ENCODE results near the gene CCL11. TPM values are rescaled to one million over a fixed set of nuclear protein-coding genes. Genes with fewer than 3 reads are reported as not detected.
A peak's percentile ranks its signal among the peaks of the same experiment; 100 is the strongest.

The CCL11 gene
- total RNA-seq, 1 experiment from 2014 or later, result not detected

- intact Hi-C loops (cut with micrococcal nuclease), result no loop called here
- no TSS peak for BruUV-seq (replicated peaks)
- DNase-seq, result no peak
Observed at GRCh38 chr17:34305606-34306005, 20.1 kb downstream of the CCL11 start.

DNA sequence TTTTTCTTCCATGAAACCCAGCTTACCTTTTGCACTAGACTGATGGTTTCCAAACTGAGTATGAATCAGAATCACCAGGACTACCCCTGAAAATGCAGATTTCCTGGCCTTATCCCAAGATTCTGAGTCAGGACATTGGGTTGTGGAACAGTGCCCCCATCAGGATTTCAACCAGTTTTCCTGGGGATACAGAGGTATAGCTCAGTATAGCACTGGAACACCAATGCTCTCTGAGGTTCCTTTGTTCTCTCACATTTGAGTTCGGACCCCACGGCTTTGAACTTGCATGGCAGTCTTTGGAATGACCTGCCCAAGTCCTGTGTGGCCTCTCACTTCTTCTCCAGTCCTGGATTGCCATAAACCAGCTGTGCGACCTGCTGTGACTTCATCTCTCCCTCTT, 20.9 kb downstream of the CCL11 start:
- H3K4me1 ChIP-seq (ENCODE audit: insufficient read depth, low read length), result no peaks in the 10 kb centered on the region
- no peak overlapping the region for H3K9ac ChIP-seq (ENCODE audit: low read length)
- H2AFZ ChIP-seq (ENCODE audit: low read length), result no peak overlapping the region
- POLR2A ChIA-PET (ENCODE audit: unreplicated experiment), result no interaction called here
- no peak for TF ChIP-seq EZH2phosphoT487 (IDR thresholded peaks at IDR 0.05; ENCODE audit: borderline replicate concordance, low read length)
- no peak for TF ChIP-seq EZH2 (IDR thresholded peaks at IDR 0.05; ENCODE audit: low read length, unreplicated experiment)
- TF ChIP-seq CTCF (conservative IDR thresholded peaks at IDR 0.05; ENCODE audit: low read depth, low read length), result no peak
- no peak overlapping the region for H3K4me3 ChIP-seq (ENCODE audit: low read length)
- intact Hi-C loops (cut with micrococcal nuclease), result no loop called here
- H3K27ac ChIP-seq (ENCODE audit: low read length), result no peak overlapping the region
- ATAC-seq (no peak), DNase-seq (peak; percentile 10)
- no peaks in the 10 kb centered on the region for H4K20me1 ChIP-seq (ENCODE audit: low read length)
- no peaks in the 10 kb centered on the region for H3K9me3 ChIP-seq (ENCODE audit: low read length)
- H3F3A ChIP-seq (ENCODE audit: low read length, unreplicated experiment), result no peaks in the 10 kb centered on the region
- CTCF ChIA-PET, result no interaction called here
- no peaks in the 10 kb centered on the region for H3K36me3 ChIP-seq (ENCODE audit: low read depth, low read length)
- H3K4me2 ChIP-seq (ENCODE audit: low read length), result no peak overlapping the region
- H3K9me2 ChIP-seq (replicated peaks; ENCODE audit: low read length), result no peaks in the 10 kb centered on the region
- no TSS peak for BruUV-seq (replicated peaks)
- no peaks in the 10 kb centered on the region for H3K79me2 ChIP-seq (ENCODE audit: low read length)
- H3K27me3 ChIP-seq (ENCODE audit: low read length), result no peaks in the 10 kb centered on the region

More at GRCh38 chr17:34305606-34306005, 20.1 kb downstream of the CCL11 start:
- Histone ChIP-seq H3K79me2 (ENCODE audit: low read length) (no peaks in the 10 kb centered on the region), H3F3A (ENCODE audit: low read length, unreplicated experiment) (no peaks in the 10 kb centered on the region), H3K27me3 (ENCODE audit: low read length) (no peaks in the 10 kb centered on the region), H3K4me2 (ENCODE audit: low read length) (no peak overlapping the region), H3K4me3 (ENCODE audit: low read length) (no peak overlapping the region), H2AFZ (ENCODE audit: low read length) (no peak overlapping the region), H4K20me1 (ENCODE audit: low read length) (no peaks in the 10 kb centered on the region), H3K4me1 (ENCODE audit: insufficient read depth, low read length) (no peaks in the 10 kb centered on the region), H3K27ac (ENCODE audit: low read length) (no peak overlapping the region), H3K9me3 (ENCODE audit: low read length) (no peaks in the 10 kb centered on the region), H3K9ac (ENCODE audit: low read length) (no peak overlapping the region), H3K36me3 (ENCODE audit: low read depth, low read length) (no peaks in the 10 kb centered on the region), H3K9me2 (replicated peaks; ENCODE audit: low read length) (no peaks in the 10 kb centered on the region)
- TF ChIP-seq CTCF (conservative IDR thresholded peaks at IDR 0.05; ENCODE audit: low read depth, low read length) (no peak), EZH2phosphoT487 (IDR thresholded peaks at IDR 0.05; ENCODE audit: borderline replicate concordance, low read length) (no peak), EZH2 (IDR thresholded peaks at IDR 0.05; ENCODE audit: low read length, unreplicated experiment) (no peak)
- CTCF ChIA-PET, result no interaction called here
- ATAC-seq, result no peak
- POLR2A ChIA-PET (ENCODE audit: unreplicated experiment), result no interaction called here

- no peaks in the 10 kb centered on the region for H3K36me3 ChIP-seq (ENCODE audit: low read depth, low read length)
- no peaks in the 10 kb centered on the region for H3K9me2 ChIP-seq (replicated peaks; ENCODE audit: low read length)
- H4K20me1 ChIP-seq (ENCODE audit: low read length), result no peaks in the 10 kb centered on the region
- POLR2A ChIA-PET (ENCODE audit: unreplicated experiment), result no interaction called here
- H3K9ac ChIP-seq (ENCODE audit: low read length), result no peak overlapping the region
- H3K4me2 ChIP-seq (ENCODE audit: low read length), result no peak overlapping the region
- BruUV-seq (replicated peaks), result no TSS peak
- TF ChIP-seq EZH2phosphoT487 (IDR thresholded peaks at IDR 0.05; ENCODE audit: borderline replicate concordance, low read length) (no peak), EZH2 (IDR thresholded peaks at IDR 0.05; ENCODE audit: low read length, unreplicated experiment) (no peak), CTCF (conservative IDR thresholded peaks at IDR 0.05; ENCODE audit: low read depth, low read length) (no peak)
- no peak overlapping the region for H2AFZ ChIP-seq (ENCODE audit: low read length)
- H3K27me3 ChIP-seq (ENCODE audit: low read length), result no peaks in the 10 kb centered on the region
- intact Hi-C loops (cut with micrococcal nuclease), result no loop called here
- DNase-seq (no peak), ATAC-seq (no peak)
- H3F3A ChIP-seq (ENCODE audit: low read length, unreplicated experiment), result no peaks in the 10 kb centered on the region
- H3K4me1 ChIP-seq (ENCODE audit: insufficient read depth, low read length), result no peaks in the 10 kb centered on the region
- no peak overlapping the region for H3K4me3 ChIP-seq (ENCODE audit: low read length)
- no peaks in the 10 kb centered on the region for H3K9me3 ChIP-seq (ENCODE audit: low read length)
- H3K27ac ChIP-seq (ENCODE audit: low read length), result no peak overlapping the region
- H3K79me2 ChIP-seq (ENCODE audit: low read length), result no peaks in the 10 kb centered on the region
- CTCF ChIA-PET, result no interaction called here
Observed at GRCh38 chr17:34307110-34307509, 21.6 kb downstream of the CCL11 start.

Measured in PC-3 (cell line).